Right cardiac atrium (tissue), 5 donors: ENCODE results near the gene VILL. TPM values are rescaled to one million over a fixed set of nuclear protein-coding genes. Genes with fewer than 3 reads are reported as not detected.

Experiments
- ATAC-seq, 2 donors: fragments of 200-7000 bp; cut with Tn5 transposase; one replicate each; pipeline versions ENCODE4 v1.8.0 to v1.9.1; 2020; ENCODE audit warnings: moderate library complexity in 2 of 2, mild to moderate bottlenecking in 1 of 2
- DNase-seq, 3 donors: peaks; one replicate each; pipeline ENCODE4 v3.0.0-alpha.2; 2020
- H3K27ac ChIP-seq: one replicate; pipeline ENCODE4 v1.5.1; 2013; ENCODE audit warnings: mild to moderate bottlenecking, low read length, control low read depth, moderate library complexity
- H3K27me3 ChIP-seq: one replicate; pipeline ENCODE4 v1.6.1; 2013; ENCODE audit not compliant: control insufficient read depth, insufficient read depth
- H3K4me1 ChIP-seq: one replicate; pipeline ENCODE4 v1.6.1; 2013; ENCODE audit warnings: low read length; ENCODE audit not compliant: control insufficient read depth, insufficient read depth
- H3K4me3 ChIP-seq: one replicate; pipeline ENCODE4 v1.5.1; 2013; ENCODE audit warnings: low read length, control low read depth
- H3K9me3 ChIP-seq: one replicate; pipeline ENCODE4 v1.6.1; 2013; ENCODE audit warnings: low read length; ENCODE audit not compliant: control insufficient read depth
- WGBS: extraction: QIAGEN DNeasy Blood & Tissue Kit; methylation state at CpG from one replicate; pipeline ENCODE4 v1.1.7; 2013; 5-methylcytosine and 5-hydroxymethylcytosine counted together
- intact Hi-C, 4 donors: fragments of 100-400 bp; cut with DNase I; formaldehyde crosslinking; loops; one replicate each; pipeline versions ENCODE4 v1.11.0 to v1.14.0; 2022 to 2023
- polyA plus RNA-seq: library from polyadenylated mRNA; stranded (reverse); fragments of 200-250 nt; gene quantifications from one replicate; pipeline ENCODE4 v1.2.3, GENCODE V29; 2013
- total RNA-seq, 4 donors: library from RNA; stranded (reverse); fragmentation: NEBNext Ultra II Directional; extraction: Animal tissue kit (Norgen Biotek cat#: 25700); gene quantifications; one replicate each; pipeline ENCODE4 v1.2.1, GENCODE V29; 2021
- donor health status: healthy with polysubstance abuse.
- donor health status: DM: no; HTN: yes; CAD: no.
- donor health status: DM: no; HTN: no; CAD: no.
- donor health status: DM: no; HTN: yes; CAD: no; lungs with severe emphysema.
- donor health status: DM: yes; HTN: yes; CAD: no.

The VILL gene
- total and polyA plus RNA-seq, 5 donors, result 4.0 to 9.7 (median 8.4) TPM

- DNase-seq (no peak), ATAC-seq (no peak)
- intact Hi-C loops, result no loop called here
- H3K27me3 ChIP-seq, result no peaks in the 10 kb centered on the region
- no peaks in the 10 kb centered on the region for H3K9me3 ChIP-seq
- H3K27ac ChIP-seq, result no peak overlapping the region
- H3K4me3 ChIP-seq, result no peak overlapping the region
- H3K4me1 ChIP-seq, result peaks cover 3% of the 10 kb centered on the region
- WGBS, result 78% methylated on average over 10 of the region's 10 CpGs
Measured at GRCh38 chr3:38019658-38020341, 29.2 kb downstream of the VILL start.

GRCh38 chr3:38020342-38020726 is 29.7 kb downstream of the VILL start:
- no peaks in the 10 kb centered on the region for H3K9me3 ChIP-seq
- WGBS, result 80% methylated on average over 3 of the region's 3 CpGs
- no peak overlapping the region for H3K27ac ChIP-seq
- intact Hi-C loops, result no loop called here
- H3K4me3 ChIP-seq, result no peak overlapping the region
- peaks cover 3% of the 10 kb centered on the region for H3K4me1 ChIP-seq
- DNase-seq, result peak in 1 of 3 donors; percentile 22
- no peak for ATAC-seq
- no peaks in the 10 kb centered on the region for H3K27me3 ChIP-seq

- Histone ChIP-seq H3K9me3 (no peaks in the 10 kb centered on the region), H3K4me1 (peaks cover 3% of the 10 kb centered on the region), H3K27me3 (no peaks in the 10 kb centered on the region), H3K27ac (no peak overlapping the region), H3K4me3 (no peak overlapping the region)
- DNase-seq (peak in 1 of 3 donors; percentile 35), ATAC-seq (no peak)
- 93% methylated on average over 4 of the region's 4 CpGs for WGBS
- intact Hi-C loops, result no loop called here
Measured at GRCh38 chr3:38021196-38021595, 30.6 kb downstream of the VILL start.

GRCh38 chr3:38022301-38022700 is 31.7 kb downstream of the VILL start:
- WGBS, result 57% methylated on average over 3 of the region's 3 CpGs
- peaks cover 3% of the 10 kb centered on the region for H3K4me1 ChIP-seq
- intact Hi-C loops, result no loop called here
- no peak overlapping the region for H3K27ac ChIP-seq
- H3K9me3 ChIP-seq, result no peaks in the 10 kb centered on the region
- DNase-seq (peak in 1 of 3 donors; percentile 62), ATAC-seq (no peak)
- H3K27me3 ChIP-seq, result no peaks in the 10 kb centered on the region
- H3K4me3 ChIP-seq, result no peak overlapping the region

GRCh38 chr3:38022896-38023709 is 32.5 kb downstream of the VILL start:
- H3K27ac ChIP-seq, result no peak overlapping the region
- no peaks in the 10 kb centered on the region for H3K27me3 ChIP-seq
- peak in 1 of 3 donors; percentile 40 for DNase-seq
- H3K4me1 ChIP-seq, result peaks cover 3% of the 10 kb centered on the region
- ATAC-seq, result no peak
- H3K4me3 ChIP-seq, result no peak overlapping the region
- no peaks in the 10 kb centered on the region for H3K9me3 ChIP-seq
- intact Hi-C loops, result no loop called here
- WGBS, result 83% methylated on average over 6 of the region's 6 CpGs

GRCh38 chr3:38026856-38027255 is 36.3 kb downstream of the VILL start:
- ATAC-seq (no peak), DNase-seq (no peak)
- no peak overlapping the region for H3K27ac ChIP-seq
- H3K4me1 ChIP-seq, result peaks cover 3% of the 10 kb centered on the region
- 81% methylated on average over 4 of the region's 4 CpGs for WGBS
- H3K4me3 ChIP-seq, result no peak overlapping the region
- intact Hi-C loops, result no loop called here
- no peaks in the 10 kb centered on the region for H3K9me3 ChIP-seq
- no peaks in the 10 kb centered on the region for H3K27me3 ChIP-seq

- intact Hi-C loops, result no loop called here
- peaks cover 3% of the 10 kb centered on the region for H3K4me1 ChIP-seq
- no peak overlapping the region for H3K27ac ChIP-seq
- ATAC-seq (no peak), DNase-seq (peak in 1 of 3 donors; percentile 33)
- WGBS, result 84% methylated on average over 6 of the region's 6 CpGs
- no peak overlapping the region for H3K4me3 ChIP-seq
- no peaks in the 10 kb centered on the region for H3K27me3 ChIP-seq
- H3K9me3 ChIP-seq, result no peaks in the 10 kb centered on the region
Measured at GRCh38 chr3:38027466-38028465, 37.2 kb downstream of the VILL start.

- intact Hi-C loops, result no loop called here
Measured at GRCh38 chr3:38028621-38029361, 38.2 kb downstream of the VILL start.

GRCh38 chr3:38029400-38030125 is 39.0 kb downstream of the VILL start, which contains the start of gene PLCD1:
Gene PLCD1, minus strand, starts transcription at chr3:38029642. Its CDS starts 103 bp downstream, at chr3:38029539.
- DNase-seq (peak; percentile 90 to 96 (median 96)), ATAC-seq (peak; percentile 71 to 74)
- Histone ChIP-seq H3K4me3 (peak within 1 kb of the TSS; percentile 85), H3K27ac (peak within 1 kb of the TSS; percentile 43), H3K4me1 (no peaks in the 10 kb centered on the region), H3K27me3 (no peaks in the 10 kb centered on the region), H3K9me3 (no peaks in the 10 kb centered on the region)
- intact Hi-C loops, result no loop called here
- under 1% methylated on average over 75 of the region's 75 CpGs for WGBS

More at GRCh38 chr3:38028621-38029361, 38.2 kb downstream of the VILL start:
- DNase-seq (peak; percentile 50 to 80 (median 75)), ATAC-seq (peak; percentile 2 to 7)
- no peaks in the 10 kb centered on the region for H3K9me3 ChIP-seq
- H3K27ac ChIP-seq, result peak overlapping the region; percentile 43
- H3K4me3 ChIP-seq, result peak overlapping the region; percentile 85
- H3K4me1 ChIP-seq, result no peaks in the 10 kb centered on the region
- WGBS, result 14% methylated on average over 45 of the region's 45 CpGs
- no peaks in the 10 kb centered on the region for H3K27me3 ChIP-seq
